GM19452 (cell line): ENCODE data around the gene SHISAL2A.

Experiments
- ATAC-seq: cut with Tn5 transposase; IDR thresholded peaks from one replicate; pipeline ENCODE4 v1.9.1; 2021; ENCODE audit not compliant: unreplicated experiment

Gene SHISAL2A

DNA sequence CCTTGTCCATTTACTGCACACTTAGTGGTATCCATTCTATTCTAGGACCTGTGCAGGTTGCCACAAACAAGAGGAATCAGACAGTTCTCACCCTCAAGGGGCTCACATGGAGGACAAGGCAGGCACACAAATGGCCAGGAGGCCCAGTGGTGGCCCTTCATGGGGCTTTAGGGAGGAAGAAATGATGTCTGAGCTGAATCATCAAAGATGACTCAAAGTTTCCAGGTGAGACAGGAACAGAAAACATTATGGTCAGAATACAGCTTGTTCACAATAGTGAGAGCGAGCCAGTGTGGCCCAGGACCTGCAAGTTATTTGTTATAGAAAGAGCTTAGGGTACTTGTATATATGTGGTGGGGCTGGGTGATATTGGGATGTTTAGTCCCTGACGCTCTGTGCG lies 26.4 kb downstream of the SHISAL2A start:
- ATAC-seq = peak; percentile 77

DNA sequence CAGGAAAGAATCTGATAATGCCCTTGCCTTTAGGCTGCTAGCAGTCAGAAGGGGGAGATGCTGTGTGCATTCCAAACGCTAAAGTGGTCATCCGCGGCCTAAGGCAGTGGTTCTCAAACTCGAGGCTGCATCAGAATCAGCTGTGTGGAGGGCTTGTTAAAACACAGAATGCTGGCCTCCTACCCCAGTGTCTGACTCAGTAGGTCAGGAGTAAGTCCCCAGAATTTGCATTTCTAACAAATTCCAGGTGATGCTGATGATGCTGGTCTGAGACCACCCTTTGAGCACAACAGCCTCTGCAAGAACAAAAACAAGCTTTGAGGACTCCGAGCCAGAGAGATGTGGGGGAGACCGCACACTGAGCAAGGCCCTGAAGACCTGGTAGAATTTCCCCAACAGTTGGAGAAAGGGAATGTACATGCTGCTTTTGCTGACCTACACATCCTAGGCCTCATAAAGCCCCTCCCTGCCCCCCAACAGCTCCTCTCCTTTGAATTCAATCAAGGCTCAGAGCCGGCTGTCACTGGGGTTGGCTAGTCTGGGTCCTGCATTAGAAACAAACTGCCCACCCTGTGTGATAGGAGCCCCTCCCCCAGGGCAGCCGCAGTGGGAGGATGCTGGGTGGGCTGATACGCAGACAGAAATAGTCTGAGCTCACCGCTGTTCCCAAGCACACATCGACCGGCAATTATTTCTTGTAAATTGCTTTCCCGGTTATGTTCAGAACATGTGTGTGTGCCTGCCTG lies 27.1 kb downstream of the SHISAL2A start:
- no peak for ATAC-seq

DNA sequence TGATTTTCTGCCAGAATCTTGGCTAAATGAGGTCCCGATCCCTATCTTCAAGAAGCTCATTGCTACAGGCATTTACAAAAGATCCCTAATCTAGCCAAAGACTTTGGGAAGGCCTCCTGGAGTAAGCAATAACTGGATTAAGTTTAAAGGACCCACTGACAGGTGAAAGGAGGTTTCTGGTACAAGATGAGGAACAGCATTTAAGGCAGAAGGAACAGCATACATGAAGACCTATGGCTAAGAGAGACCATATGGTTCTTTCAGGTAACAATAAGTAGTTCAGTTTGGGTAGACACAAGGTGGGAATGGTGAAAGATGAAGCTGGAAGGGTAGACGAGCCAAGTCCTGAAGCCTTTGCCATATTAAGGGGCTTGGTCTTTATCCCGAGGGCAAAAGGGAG lies 27.8 kb downstream of the SHISAL2A start:
- no peak for ATAC-seq

DNA sequence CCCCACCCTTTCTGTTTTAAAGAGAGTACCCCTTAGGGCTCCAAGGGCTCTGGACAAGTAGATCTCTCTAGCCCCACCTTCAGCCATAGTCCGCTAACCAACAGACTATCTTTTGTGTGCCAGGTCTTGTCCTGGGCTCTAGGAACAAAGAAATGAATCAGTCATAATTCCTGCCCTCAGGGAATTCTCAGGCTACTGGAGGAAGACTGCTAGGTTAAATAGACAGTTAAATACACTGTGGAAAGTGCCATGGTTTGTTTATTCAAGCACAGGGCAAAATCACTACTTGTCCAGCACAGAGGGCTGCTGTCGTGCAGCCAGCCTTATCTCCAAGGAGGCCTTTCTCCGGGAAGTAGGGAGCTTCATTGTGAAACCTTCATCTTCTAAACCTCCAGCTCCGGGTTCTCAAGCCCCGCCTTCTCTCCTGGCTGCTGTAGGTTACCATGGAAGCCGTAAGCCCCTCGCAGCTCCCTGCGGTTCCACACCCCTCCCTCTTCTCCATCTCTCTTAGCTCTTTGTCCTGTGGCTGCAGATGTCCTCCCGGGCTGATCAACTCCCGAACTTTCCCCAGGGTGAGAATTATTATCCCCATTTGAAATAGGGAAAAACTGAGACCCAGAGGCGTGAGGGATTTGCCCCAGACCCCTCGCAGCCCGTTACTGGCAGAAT lies 29.8 kb downstream of the SHISAL2A start:
- ATAC-seq = no peak

DNA sequence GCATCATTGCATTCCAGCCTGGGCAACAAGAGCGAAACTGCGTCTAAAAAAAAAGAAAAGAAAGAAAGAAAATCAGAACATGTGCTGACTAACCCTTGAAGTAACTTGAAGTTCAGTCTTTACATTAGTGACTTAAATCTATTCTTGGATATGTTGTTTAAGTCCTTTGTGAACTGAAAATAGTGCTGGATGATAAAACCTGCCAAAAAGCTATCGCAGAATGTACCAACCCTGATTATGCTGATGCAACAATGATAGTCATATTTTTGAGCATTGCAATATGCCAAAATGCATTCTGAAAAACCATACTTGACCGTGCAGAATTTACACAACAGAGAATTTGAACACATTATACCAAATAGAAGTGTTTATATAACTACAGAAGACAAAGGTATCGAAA lies 30.7 kb downstream of the SHISAL2A start:
- ATAC-seq = no peak

DNA sequence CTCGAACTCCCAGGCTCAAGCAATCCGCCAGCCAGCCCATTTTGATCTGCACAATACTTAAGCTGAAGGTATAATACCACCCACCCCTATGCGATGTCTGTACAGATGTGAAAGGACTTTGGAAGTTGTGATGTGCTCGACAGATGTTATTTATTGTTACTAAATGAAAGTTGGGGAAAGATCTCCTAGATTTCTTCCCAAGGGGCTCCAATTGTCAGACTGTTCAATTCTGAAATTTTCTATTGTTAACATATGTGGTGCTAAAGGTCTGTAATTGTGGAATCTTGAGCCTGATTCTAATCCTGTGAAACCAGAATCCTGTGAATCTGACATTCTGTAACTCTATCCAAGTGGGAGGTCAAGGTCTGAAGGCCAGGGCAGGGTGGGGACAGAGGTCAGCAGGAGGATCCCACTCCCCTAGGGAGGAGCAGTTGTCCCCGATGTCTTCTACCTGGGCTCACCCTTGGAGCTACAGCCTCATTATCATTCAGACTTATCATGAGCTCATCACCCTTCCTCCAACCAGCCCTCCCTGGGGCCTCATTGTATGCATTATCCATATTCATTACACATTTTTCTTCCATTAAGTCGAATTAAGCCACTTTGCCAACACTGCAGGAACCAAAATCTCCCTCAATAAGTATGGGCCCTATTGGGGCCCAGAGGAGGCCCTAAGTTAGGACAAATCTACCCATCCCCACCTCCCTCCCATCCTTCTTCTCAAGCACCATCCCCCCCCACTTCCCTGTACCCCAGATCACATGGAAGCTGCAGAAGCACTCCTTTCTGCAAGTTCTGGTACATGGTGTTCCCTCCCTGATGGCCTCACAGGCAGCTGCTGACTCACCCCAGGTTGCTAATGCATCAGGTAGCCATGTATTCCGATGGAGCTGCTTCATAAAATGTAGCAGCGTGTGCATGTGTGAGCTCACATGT lies 32.3 kb downstream of the SHISAL2A start:
- no peak for ATAC-seq

DNA sequence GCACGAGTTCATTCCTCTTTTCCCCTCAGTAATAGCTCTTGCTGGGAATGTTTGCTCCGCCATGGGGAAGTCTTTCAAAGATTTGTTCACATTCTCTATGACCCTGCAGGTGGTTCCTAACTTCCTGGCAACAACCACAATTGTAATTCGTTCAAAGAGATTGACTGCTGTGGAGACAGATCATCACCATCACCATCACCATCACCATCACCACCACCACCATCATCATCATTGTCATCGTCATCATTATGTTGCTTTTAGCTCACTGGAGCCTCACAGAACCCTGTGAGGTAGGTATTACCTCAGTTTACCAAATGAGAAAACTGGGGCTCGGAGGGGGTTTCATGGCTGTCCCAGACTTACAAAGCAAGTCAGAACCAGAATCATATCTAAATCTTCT lies 34.3 kb downstream of the SHISAL2A start:
- no peak for ATAC-seq

DNA sequence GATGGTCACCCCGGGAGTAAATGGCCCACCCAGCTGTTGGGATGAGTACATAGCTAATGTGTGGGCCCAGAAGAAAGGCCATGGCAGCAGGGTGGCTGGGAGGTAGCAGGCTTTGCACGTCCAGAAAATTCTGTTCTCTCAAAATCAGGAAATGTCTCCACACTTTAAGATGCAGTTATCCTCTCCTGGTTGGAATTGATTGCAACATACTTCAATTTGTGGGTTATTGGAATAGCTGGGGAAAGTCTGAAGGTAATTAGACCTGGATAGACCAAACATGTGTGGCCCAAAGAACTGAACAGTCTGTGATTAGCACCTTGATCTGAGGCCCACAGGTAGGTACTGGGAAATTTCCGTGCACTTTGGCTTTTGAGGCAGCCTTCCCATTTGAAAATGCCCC lies 35.0 kb downstream of the SHISAL2A start:
- ATAC-seq = no peak

DNA sequence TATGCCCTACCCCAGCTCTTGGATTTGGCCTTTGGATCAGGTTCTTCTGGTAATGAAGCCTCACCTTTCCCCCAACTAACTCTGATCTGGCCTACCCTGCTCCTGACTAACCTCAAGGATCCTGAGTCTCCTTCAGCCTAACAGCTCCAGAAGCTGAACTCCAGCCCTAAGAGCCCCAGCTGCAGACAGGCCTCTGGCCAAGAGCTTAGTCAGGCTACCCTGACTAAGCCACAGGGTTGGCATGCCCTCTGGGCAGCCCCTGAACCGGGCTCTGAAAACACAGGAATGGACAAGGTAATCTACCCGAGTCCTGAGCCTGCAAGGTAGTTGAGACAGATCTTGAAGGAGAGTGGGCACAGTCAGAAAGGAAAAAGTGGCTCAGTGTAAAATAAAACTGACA lies 35.7 kb downstream of the SHISAL2A start:
- ATAC-seq = no peak

DNA sequence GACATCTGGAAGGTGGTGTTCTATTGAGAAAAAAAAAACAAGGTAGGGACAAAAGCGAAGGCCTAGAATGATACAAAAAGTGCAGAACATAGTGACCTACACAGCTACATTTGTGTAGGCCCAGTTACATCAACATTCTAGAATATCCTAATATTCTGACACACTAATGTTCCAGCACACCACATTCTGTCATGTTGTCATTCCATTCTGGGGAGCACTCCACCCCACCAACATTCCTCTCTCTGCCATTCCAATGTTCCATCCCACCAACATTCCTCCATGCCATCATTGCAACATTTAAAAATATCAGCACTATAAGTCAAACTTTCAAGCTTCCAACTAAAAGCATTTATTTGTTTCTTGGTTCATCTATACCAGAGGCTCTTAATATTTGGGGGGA lies 36.7 kb downstream of the SHISAL2A start:
- ATAC-seq = no peak

DNA sequence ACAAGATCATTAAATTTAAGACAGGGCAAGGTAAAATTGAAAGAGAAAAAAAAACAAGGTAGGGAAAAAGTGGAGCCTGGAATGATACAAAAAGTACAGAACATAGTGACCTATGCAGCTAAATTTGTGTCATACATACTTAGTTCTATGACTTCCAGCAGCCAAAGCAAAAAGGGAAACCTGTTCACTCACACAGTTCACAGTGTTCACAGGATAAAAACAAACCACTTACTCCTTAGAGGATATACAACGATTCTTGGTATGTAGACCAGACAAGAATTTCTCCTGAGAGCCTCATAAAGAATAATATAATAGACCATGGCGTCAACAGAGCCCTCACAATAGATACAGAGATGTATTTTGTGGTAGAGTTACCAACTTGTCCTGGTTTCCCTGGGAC lies 37.6 kb downstream of the SHISAL2A start:
- ATAC-seq = no peak

DNA sequence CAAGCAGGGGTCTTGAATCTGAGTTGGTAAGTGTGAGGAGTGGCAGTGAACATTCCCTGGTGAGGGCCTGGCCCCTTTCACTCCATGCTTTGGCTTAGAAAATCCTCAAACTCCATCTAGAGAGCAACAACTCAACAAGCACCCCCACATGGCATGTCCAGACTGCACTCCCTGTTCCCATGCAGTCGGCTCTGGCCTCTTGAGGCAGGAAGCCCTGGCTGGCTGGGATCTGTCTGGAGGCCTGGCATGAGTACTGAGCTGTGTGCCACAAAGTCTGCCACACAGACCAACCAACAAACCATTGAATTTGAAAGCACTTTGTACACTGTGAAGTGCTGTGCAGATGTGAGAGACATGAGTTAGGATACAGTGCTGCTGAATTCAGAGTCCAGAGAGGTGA lies 40.0 kb downstream of the SHISAL2A start:
- no peak for ATAC-seq

DNA sequence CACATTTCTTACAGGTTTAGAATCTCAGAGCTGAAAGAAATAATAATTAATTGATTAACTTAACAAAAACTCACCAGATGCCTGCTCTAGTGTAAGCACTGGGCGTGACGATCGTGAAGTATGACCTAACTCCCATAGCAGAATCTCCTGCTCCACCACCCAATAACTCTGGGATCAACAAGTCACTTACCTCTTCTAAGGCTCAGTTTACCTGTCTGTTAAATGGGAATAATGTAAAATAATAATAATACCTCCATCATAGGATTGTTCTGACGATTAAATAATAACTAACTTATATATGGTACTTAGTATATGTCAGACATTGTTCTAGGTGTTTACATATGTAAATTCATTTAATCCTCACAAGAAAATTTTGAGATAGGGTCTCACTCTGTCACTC lies 40.5 kb downstream of the SHISAL2A start:
- no peak for ATAC-seq

DNA sequence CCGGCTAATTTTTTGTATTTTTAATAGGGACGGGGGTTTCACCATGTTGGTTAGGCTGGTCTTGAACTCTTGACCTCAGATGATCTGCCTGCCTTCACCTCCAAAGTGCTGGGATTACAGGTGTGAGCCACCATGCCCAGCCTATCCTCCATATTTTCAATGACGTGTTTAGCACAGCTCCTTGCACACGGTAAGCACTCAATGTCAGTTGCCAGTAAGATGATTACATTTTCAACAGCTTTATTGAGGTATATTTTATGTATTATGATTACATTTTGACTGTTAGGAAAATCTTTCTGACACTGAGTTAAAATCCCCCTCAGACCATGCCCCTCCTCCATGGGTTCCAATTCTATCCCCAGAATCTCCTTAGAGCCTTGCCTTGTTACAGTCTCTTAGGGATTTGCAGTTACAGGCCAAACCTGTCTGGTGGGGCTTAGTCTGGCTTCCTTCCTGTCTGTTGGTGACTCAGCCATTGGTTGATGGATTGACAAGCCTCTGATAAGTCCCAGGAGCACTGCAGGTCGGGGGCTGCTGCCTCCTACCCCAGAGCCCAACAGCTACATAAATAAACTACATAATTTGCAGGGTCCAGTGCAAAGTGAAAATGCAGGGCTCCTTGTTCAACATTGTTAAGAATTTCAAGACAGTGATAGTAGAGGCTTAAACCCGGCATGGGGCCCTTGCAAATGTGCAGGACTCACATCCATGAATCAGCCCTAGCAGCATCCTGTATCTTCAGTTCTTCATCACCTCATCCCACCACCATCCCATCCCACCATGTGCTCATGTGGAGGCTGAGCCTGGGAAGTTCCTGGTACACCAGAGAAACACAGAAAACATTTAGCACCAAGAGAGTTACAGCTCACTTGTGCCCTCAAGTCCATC lies 41.8 kb downstream of the SHISAL2A start:
- no peak for ATAC-seq

DNA sequence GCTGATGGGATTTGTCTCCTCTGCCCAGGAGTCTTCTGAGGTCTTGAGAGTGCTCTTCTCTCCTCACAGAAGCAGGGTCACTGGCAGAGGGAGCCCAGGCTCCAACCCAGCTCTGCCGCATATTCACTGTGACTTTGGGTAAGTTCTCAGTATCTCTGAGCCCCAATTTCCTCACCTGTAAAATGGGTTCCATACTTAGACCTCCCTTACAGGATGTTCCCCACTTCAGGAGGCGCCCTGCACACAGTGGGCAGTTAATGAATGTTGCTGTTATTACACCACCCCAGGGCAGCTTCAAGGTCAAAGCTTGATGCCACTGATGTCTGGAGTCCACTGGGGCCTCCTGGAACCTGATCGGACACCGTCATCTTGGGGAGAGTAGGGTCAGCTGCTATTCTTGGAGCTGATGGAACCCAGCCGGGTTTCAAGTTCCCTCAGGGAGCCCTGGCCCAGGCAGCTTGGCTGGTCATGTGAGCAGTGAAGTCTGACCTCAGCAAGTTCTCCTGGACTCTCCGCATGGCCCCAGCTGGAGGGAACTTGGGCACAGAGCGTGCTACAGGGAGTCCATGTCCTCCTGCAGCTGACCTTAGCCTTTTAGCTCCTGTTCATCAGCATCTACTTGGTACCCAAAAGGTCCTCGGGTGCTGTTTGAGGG lies 43.4 kb downstream of the SHISAL2A start:
- no peak for ATAC-seq

DNA sequence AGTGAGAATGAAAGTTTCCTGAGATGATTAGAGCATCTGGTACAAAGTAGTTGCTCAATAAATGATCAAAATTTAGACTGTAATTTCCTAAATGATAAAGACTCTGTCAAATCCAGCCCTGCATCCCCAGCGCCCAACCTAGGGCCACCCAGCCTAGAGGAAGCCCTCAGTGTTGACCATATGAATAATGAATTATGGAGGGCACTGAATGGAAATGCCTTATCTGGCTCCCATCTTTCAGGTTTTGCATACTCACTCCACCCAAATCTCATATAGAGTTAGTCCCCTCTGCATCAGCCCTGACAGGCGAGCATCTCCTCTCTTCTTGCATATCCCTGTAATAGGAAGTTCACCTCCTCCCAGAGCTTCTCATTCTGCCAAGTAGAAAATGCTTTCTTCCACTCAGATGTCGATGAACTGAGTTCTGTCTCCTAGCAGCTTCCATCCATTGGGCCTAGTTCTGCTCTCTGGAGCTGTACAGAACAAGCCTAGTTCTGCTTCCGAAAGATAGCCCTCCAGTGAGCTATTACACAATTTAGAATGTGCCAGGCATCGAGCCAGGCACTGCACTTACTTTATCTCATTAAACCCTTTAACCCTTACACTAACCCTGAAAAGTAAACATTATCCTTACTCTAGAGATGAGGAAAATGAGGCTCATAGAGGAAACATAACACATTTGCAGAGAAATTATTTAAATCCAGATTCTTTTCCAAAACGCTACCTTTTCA lies 44.3 kb downstream of the SHISAL2A start:
- no peak for ATAC-seq

DNA sequence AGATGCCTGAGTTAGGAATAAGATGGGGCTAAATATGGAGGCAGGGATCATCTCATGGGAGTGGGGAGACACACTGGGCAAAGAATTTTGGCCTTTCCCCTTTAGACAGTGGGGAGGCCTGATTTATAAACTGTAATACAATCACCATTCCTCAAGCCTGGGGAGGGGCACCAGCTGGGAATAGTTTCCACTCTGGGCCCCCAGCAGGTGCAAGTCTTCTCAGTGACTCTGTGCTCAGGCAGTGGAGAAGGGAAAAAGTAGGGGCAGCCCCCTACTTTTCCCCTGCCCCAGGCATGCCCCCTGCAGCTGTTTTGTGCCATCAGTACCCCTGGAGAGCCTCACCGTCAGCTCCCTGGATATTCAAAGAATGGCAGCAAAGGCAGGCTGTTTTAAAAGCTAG lies 46.1 kb downstream of the SHISAL2A start:
- no peak for ATAC-seq

DNA sequence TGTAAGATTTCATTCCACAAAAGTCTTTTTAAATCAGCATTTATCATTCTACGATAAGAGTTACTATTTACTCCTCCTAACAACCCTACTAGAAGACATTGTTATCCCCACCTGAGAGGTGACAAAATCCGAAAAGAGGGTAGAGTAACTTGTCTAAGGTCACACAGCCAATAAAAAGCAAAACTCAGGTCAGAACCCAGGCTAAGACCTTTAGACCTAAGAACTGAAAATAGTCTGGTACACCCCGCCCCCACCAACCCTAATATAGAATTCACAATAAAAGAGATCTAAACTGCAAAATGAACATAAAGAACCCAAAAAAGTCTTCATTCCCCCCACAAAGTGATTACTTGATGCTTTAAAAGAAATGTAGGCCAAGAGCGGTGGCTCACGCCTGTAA lies 46.5 kb downstream of the SHISAL2A start:
- no peak for ATAC-seq

DNA sequence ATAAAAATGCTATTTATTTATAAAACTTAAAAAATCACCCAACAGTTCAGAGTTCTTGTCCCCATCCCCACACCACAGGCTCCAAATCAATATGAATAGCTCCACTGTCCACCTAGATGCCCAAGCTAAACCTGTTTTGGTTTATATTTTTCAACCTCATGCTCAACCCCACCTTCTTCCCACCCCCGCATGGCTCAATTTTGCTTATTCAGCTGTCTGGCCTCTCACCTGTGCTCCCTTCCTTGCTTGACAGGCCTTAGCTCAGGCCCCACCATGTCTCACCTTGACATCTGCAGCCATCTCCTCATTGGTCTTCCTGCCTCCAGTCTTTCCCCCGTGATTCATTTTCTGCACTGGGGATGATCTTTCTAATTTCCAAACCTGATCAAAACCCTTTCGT lies 47.4 kb downstream of the SHISAL2A start:
- no peak for ATAC-seq

DNA sequence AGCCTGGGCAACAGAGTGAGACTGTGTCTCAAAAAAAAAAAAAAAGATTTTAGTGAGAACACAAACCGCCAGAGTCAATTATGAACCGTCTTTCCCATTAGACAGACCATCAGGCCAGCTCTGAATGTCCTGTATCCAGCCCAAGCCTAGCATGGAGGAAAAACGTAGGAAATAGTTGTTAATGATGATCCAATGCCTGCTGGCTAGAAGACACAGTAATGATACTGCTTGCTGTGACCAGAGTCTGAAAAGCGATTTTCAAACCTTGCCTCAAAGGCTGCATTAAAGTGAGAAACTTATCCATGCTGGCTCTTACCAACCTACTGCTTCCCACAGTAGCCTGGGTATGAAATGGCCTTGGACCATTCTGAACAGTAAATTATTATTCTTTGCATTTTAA lies 48.2 kb downstream of the SHISAL2A start:
- no peak for ATAC-seq
